ENCODE measurements around the gene GRB7.

GRB7 gene

DNA sequence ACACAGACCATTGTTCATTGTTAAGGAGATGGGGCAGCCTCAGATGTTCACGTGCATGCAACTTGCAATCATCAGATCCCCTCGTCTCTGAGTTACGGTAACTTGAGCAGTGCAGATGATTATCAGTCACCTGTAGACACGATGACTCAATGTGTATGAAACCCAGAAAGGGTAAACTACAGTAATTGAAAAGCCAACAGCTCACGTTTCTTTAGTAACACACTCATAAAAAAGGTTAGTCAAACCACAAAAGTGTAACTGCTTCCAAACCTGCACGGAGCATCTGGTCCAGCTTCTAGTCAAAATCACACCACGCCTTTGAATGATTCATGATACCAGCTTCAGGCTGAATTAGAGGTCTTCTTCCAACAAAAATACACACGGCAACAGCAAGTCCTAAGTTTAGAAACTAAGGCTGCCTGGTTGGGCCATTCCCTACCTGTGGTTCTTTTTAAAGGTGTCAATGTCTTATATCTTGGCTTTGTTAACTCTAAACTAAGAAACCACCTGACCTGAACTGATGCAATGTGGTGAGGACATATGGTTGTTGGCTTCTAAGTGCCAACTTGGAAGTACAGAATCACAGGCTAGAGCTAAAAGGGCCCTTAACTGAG lies 32.3 kb downstream of the GRB7 start:
- peak in 2 of 3 donors; percentile 59 to 63 for DNase-seq (ENCODE audit: low read depth in 2 of 3, low spot score in 1 of 3)

DNA sequence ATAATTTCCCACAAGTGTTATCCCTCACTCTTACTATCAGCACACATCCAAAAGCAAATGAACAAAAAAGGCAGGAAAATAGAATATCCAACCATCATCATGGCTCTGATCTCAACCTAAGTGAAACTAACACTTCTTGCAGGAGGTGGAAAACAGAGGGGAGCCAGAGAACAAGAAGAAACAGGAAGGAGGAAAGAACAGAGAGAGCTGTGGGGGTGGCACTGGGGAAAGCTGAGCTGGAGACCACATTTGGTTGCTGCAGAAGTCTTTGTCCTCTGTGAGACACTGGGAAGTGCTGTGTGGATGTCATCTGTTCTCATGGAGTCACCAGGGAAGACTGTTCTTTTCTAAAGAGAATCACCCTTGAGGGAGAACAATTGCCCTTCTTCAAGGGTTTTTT lies 34.7 kb downstream of the GRB7 start:
- DNase-seq (ENCODE audit: low read depth in 2 of 3, low spot score in 1 of 3), result no peak

DNA sequence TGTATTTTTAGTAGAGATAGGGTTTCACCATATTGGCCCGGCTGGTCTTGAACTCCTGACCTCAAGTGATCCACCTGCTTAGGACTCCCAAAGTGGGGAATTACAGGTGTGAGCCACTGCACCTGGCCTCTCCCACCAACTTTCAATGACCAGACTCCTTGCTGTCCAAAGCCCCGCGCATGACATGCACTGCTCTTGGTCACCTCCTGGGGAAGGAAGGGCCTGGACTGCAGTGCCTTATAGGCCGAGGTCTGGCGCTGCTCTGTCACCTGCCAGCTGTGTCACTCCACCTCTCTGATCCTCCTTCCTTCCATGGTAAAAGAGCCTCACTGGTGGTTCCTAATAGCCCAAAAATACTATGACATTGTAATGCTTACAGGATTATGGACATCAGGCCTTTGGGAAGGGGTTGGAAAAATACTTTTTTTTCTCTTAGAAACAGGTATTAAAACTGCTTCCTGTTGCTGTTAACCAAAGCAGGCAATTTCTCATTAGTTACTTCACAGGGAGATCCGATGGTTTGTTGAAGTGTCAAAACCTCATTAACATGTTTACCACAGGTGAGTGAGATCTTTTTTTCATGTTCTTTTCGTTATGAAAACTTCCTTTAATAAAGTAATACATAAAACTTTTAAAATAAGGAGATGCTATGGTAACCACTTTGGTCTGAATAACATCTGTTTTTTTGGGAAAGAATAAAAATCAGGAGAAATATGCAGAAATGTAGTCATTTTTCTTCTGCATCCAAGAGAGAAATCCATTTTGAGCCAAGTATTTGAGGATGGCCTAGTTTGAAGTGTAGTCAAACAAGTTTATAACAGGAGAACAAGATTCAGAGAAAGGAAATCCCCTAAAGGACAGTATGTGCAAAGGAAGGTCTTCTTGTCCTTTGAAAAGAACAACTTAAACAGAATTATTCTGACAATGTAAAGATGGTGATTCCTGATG lies 35.5 kb downstream of the GRB7 start:
- DNase-seq (ENCODE audit: low read depth in 2 of 3, low spot score in 1 of 3), result no peak

GRCh38 chr17:39774047-39774446 lies 36.3 kb downstream of the GRB7 start:
- DNase-seq (ENCODE audit: low read depth in 2 of 3, low spot score in 1 of 3), result no peak

GRCh38 chr17:39775031-39775430 lies 37.3 kb downstream of the GRB7 start:
- DNase-seq (ENCODE audit: low read depth in 2 of 3, low spot score in 1 of 3), result no peak

- no peak for DNase-seq (ENCODE audit: low read depth in 2 of 3, low spot score in 1 of 3)
Measured at GRCh38 chr17:39776252-39776651, 38.5 kb downstream of the GRB7 start.

GRCh38 chr17:39777534-39778365 lies 40.0 kb downstream of the GRB7 start:
- no peak for DNase-seq (ENCODE audit: low read depth in 2 of 3, low spot score in 1 of 3)

GRCh38 chr17:39781031-39781860 lies 43.5 kb downstream of the GRB7 start:
- no peak for DNase-seq (ENCODE audit: low read depth in 2 of 3, low spot score in 1 of 3)

- no peak for DNase-seq (ENCODE audit: low read depth in 2 of 3, low spot score in 1 of 3)
Measured at GRCh38 chr17:39781861-39782213, 44.1 kb downstream of the GRB7 start.

DNA sequence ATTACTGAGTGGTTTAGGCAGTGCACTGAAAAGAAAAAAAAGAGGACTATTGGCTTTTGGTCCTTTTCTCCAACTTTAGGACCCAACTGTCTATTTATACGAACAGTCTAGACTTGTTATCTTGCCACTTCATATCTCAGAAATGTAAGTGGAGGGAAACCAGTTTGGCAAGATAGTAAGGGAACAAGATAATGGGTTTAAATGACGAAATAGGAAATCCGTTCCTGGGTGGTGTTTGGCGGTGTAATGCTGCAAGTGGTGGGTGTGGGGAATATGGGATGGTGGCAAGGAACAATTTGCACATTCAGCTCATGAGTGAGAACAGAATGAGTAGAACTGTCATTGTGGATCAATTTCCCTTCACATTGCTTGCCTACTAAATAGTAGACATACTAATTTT lies 44.7 kb downstream of the GRB7 start:
- no peak for DNase-seq (ENCODE audit: low read depth in 2 of 3, low spot score in 1 of 3)

DNA sequence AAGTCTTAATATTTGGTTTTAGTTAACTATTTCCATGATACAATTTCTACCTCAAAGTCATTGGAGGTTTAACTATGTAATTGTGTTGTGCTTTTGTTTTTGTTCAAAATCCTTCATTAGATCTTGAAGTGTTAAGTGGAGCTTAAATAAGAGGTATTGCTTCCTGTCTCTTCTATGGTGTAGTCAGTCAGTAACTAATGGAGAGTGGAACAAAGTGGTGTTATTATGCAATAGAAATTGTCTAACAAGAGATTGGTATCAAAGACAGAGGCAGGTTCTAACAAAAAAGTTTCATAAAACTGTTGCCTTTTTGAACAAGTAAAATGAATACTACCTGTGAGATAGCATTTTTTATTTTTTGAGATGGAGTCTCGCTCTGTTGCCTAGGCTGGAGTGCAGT lies 45.2 kb downstream of the GRB7 start:
- no peak for DNase-seq (ENCODE audit: low read depth in 2 of 3, low spot score in 1 of 3)

DNA sequence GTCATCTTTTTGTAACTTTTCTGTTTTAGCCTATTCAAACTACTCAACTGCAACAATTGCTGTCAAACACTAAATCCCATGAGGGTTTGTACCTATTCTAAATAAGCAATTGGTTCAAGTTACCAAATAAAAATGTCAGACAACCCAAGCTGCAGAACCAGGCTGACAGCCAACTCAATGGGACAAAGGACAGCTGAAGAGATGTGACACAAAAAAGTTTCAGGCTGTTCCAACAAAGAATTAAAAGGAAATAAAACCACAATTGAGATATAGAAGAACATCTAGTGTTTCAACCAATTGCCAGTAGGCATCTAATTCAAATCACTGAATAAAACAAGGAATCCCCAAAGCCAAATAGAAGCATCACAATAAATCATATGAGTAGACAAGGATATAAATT lies 49.3 kb downstream of the GRB7 start:
- DNase-seq (ENCODE audit: low read depth in 2 of 3, low spot score in 1 of 3), result no peak

GRCh38 chr17:39787743-39788484 lies 50.2 kb downstream of the GRB7 start:
- DNase-seq (ENCODE audit: low read depth in 2 of 3, low spot score in 1 of 3), result no peak

DNA sequence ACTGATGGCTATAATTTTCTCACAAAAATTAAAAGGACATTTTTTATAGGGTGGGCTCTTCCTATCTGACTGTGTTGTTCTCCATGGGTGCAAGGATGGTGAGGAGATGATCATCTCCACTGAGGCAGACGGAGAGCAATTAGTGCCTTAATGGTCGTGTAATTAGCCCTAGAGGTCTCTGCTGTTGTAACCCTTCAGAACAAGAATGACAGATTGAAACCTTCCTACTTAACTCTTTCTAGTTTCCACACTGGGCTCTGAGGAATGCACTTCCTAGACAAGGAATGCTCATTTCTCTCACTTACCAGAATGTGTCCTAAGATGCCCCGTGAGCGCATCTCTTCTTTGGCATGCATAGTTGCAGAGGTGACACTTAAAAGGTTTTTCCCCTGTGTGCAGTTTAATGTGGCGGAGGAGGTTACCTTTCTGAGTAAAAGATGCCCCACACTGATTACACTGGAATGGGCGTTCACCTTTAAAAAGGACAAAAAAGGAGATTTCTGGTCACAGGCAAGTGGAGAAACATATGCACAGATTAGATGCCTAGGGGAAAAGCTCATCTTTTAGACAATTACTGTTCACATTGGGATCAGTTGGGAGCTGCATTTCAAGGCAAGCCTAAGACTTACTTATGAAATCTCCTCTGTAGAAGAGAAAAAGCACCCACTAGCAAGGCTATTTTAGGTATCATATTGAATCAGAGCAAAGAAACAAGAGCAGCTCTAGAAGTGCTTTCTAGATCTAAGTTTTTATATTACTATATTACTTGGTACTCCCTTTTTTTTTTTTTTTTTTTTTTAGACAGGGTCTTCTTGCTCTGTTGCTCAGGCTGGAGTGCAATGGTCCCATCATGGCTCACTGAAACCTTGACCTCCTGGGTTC lies 53.6 kb downstream of the GRB7 start:
- peak in 2 of 3 donors; percentile 40 to 51 for DNase-seq (ENCODE audit: low read depth in 2 of 3, low spot score in 1 of 3)

DNA sequence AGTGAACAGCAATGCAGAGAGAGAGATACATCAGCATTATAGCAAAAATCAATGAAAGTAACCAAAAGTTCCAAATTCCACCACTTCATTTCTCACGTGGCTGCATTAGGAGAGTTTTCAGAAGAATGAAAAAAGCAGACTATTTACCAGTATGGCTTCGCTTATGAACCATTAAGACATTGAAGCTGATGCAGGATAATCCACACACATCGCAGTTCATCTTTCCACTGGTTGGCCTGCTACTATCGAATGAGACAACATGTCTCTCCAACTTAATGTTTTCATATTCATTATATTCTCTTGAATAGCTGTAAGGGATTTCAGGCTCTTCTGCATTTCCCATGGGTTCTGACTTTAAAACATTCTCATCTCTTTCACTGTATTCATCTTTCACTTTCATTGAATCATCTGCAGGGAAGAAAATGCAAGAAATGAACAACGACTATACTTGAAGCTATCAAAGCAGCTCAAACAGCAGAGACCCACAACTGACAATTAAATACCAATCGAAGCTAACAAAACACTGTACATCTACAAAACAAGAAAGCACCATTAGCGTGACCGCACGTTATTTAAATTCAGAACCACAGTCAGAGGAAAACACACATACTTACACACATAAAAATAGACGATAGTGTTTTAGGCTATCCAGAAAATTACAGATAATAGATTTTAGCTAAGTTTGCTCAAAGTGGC lies 54.9 kb downstream of the GRB7 start:
- no peak for DNase-seq (ENCODE audit: low read depth in 2 of 3, low spot score in 1 of 3)

GRCh38 chr17:39793301-39793872 lies 55.6 kb downstream of the GRB7 start:
- no peak for DNase-seq (ENCODE audit: low read depth in 2 of 3, low spot score in 1 of 3)

DNA sequence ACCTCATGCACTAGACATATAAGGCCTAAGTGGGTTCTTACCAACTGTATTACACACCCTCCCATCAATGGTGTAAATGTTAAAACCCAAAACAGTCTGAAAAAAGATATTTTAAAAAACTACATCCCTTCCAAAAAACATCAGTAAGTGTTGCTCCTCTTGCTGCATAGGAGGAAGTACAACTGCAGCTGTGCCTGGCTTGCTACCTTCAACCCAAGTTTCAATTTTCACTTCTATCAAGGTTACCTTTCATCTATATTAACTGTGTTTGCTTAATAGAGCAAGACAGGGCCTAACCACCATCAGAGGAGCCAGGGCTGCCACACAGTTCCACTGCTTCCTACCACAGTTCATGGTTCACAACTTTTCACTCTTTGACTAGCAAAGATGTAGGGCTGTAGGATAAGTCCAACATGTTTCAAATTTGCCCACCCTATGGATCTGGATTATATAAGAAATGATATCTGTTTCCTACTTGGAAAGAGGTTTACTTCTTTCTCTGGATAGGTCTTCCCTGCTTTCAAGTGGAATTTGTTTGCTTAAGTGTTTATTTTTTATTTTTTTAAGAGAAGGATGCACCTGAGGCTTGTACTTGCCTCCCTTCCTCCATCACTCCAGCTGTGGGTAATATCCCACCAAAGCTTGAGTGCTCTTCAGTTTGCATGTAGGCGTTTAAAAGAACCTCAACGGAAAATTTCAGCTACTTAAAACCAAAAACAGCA lies 56.7 kb downstream of the GRB7 start:
- DNase-seq (ENCODE audit: low read depth in 2 of 3, low spot score in 1 of 3), result no peak
